IMR-90 (cell line): Measurements from ENCODE around the gene HASPIN.

ENCODE experiments used
- CEBPB ChIP-seq: IDR thresholded peaks from 2 replicates; pipeline ENCODE4 v1.6.1; 2012; ENCODE audit warnings: low read depth, low read length, improper control_type of control experiment
- CHD1 ChIP-seq: IDR thresholded peaks from 2 replicates; pipeline ENCODE4 v1.6.1; 2012; ENCODE audit warnings: low read depth, low read length, improper control_type of control experiment
- CTCF ChIP-seq: conservative IDR thresholded peaks from 2 replicates; pipeline ENCODE4 v1.5.1; 2012; ENCODE audit warnings: mild to moderate bottlenecking, low read depth, low read length, improper control_type of control experiment
- FOS ChIP-seq: fragments of 150-350 bp; IDR thresholded peaks from 2 replicates; pipeline ENCODE4 v1.6.1; 2016; ENCODE audit warnings: low read depth, low read length
- MAZ ChIP-seq: IDR thresholded peaks from 2 replicates; pipeline ENCODE4 v1.6.1; 2012; ENCODE audit warnings: low read depth, mild to moderate bottlenecking, low read length, improper control_type of control experiment, moderate library complexity, borderline replicate concordance
- POLR2A ChIP-seq: IDR thresholded peaks from 2 replicates; pipeline ENCODE4 v1.6.1; 2012; ENCODE audit warnings: mild to moderate bottlenecking, low read depth, low read length
- RAD21 ChIP-seq: IDR thresholded peaks from 2 replicates; pipeline ENCODE4 v1.6.1; 2012; ENCODE audit warnings: low read length, improper control_type of control experiment
- RCOR1 ChIP-seq: IDR thresholded peaks from 2 replicates; pipeline ENCODE4 v1.6.1; 2012; ENCODE audit warnings: mild to moderate bottlenecking, low read length, improper control_type of control experiment; ENCODE audit not compliant: insufficient replicate concordance
- RFX5 ChIP-seq: IDR thresholded peaks from 2 replicates; pipeline ENCODE4 v1.8.0; 2012; ENCODE audit warnings: low read depth, mild to moderate bottlenecking, low read length, moderate library complexity
- SMC3 ChIP-seq: fragments of 150-350 bp; IDR thresholded peaks from 2 replicates; pipeline ENCODE4 v1.6.1; 2016; ENCODE audit warnings: low read depth, mild to moderate bottlenecking, antibody characterized with exemption, low read length, moderate library complexity
- TF ChIP-seq, protein P1 (sequence below): fragments of 150-350 bp; IDR thresholded peaks from 2 replicates; pipeline ENCODE4 v1.6.1; 2017; ENCODE audit warnings: mild to moderate bottlenecking, antibody characterized with exemption, low read length, low read depth
- TF ChIP-seq, protein P2 (sequence below): fragments of 150-350 bp; IDR thresholded peaks from 2 replicates; pipeline ENCODE4 v1.6.1; 2016; ENCODE audit warnings: low read depth, mild to moderate bottlenecking, low read length, moderate library complexity, borderline replicate concordance

- TF ChIP-seq CTCF = no peak
- TF ChIP-seq RCOR1 = no peak
- no peak for TF ChIP-seq POLR2A
- TF ChIP-seq RFX5 = no peak
- no peak for TF ChIP-seq CHD1
- no peak for TF ChIP-seq FOS
- TF ChIP-seq RAD21 = no peak
- TF ChIP-seq, protein P1, sequence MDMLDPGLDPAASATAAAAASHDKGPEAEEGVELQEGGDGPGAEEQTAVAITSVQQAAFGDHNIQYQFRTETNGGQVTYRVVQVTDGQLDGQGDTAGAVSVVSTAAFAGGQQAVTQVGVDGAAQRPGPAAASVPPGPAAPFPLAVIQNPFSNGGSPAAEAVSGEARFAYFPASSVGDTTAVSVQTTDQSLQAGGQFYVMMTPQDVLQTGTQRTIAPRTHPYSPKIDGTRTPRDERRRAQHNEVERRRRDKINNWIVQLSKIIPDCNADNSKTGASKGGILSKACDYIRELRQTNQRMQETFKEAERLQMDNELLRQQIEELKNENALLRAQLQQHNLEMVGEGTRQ = no peak
- no peak for TF ChIP-seq MAZ
- no peak for TF ChIP-seq SMC3
- TF ChIP-seq CEBPB = no peak
- TF ChIP-seq, protein P2, sequence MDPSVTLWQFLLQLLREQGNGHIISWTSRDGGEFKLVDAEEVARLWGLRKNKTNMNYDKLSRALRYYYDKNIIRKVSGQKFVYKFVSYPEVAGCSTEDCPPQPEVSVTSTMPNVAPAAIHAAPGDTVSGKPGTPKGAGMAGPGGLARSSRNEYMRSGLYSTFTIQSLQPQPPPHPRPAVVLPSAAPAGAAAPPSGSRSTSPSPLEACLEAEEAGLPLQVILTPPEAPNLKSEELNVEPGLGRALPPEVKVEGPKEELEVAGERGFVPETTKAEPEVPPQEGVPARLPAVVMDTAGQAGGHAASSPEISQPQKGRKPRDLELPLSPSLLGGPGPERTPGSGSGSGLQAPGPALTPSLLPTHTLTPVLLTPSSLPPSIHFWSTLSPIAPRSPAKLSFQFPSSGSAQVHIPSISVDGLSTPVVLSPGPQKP = no peak
Measured at GRCh38 chr17:3704931-3705717, 18.6 kb upstream of the HASPIN start.
